NCI-H460 (cell line): ENCODE data around the gene ZNF138. TPM values are rescaled to one million over a fixed set of nuclear protein-coding genes. Genes with fewer than 3 reads are reported as not detected.
"Not testable (repeated sequence)": the region's sequence is repeated elsewhere in the genome, so short reads cannot be mapped to it uniquely, and the experiment has no call there.

Source experiments
- DNase-seq: peaks from one replicate; pipeline ENCODE4 v3.0.0-alpha.2; 2016; ENCODE audit warnings: low read depth; ENCODE audit errors: extremely low read depth
- total RNA-seq: library from RNA; depleted of rRNA; stranded (reverse); fragments of >200 nt; shearing (Covaris generic); gene quantifications from 2 replicates; pipeline ENCODE4 v1.2.3, GENCODE V29; 2014

ZNF138 gene
- total RNA-seq, 1 experiment from 2014 or later = 6.6 TPM

DNA sequence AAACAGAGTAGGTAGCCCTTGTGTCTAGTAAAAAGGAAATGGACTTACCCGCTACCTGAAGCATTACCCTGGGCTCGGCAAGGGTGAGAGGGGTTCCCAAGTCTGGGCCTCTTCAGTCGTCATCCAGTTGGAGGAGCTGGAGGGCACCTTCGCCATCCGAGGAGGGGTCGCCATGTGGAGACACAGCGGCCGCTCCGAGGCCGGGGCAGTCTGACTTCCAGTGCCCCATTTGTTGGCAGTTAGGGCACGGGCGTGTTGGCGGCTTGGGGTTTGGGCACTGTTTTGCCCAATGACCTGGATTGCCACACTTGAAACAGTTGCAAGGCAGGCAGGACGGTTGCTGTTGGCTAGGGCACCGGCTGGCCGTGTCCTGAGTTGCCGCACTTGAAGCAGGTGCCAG is 43.8 kb downstream of the ZNF138 start:
- not testable (repeated sequence) for DNase-seq

DNA sequence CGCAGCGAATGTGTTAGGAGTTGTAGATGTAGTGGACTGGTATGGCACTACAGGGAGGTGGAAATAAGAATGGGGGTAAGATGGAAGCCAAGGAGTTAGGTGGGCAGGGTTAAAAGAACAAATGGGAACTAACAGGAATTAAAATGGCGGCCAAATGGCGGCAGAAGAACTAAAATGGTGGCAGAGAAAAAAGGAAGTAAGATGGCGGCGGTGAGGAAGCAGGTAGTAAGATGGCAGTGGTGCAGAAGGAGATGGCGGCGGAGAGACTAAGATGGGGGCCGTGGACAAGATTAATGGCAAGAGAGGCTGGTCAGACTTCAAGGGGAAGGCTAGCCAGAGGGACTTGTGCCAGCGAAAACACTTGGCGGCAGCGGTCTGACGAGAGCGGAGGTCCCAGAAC is 44.5 kb downstream of the ZNF138 start:
- DNase-seq = no peak

DNA sequence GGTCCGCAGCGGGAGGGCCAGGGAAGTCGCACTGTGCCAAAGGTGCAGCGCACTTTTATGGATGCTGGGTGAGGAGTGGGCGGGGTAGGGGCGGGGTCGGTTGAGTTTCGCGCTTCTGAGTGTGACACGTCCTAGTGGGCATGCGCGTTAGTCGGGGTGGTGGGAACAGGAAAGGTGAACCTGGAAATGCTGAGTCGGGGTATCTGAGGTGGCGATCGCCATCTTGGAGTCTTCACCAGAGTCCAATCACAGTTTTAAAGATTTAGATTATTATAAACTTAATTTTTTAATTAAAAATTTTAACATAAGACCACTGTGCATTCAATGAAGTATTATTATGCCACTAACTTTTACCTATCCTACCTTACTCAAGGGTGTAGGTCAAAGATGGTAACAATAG is 45.7 kb downstream of the ZNF138 start:
- DNase-seq = no peak

DNA sequence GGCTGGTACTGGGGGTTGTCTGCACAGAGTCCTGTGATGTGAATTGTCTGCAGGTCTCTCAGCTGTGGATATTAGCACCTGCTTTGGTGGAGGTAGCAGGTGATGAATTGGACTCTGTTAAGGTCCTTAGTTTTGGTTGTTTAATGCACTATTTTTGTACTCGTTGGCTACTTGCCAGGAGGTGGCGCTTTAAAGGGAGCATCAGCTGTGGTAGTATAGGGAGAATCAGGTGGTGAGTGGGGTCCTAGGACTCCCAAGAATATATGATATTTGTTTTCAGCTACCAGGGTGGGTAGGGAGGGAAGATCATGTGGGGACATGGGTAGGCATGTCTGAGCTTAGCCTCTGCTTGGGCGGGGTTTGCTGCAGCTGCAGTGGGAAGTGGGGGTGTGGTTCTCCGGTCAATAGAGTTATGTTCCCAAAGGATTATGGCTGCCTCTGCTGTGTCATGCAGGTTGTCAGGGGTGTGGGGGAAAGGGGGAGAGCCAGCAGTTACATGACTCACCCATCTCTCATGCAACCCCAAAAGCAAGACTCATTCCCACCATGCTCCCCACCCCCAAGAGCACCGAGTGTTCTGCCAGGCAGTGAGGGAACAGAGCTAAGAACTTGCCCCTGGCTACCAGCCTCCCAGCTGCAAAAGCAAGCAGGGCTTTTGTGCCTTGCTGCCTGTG is 55.2 kb downstream of the ZNF138 start:
- DNase-seq = no peak

DNA sequence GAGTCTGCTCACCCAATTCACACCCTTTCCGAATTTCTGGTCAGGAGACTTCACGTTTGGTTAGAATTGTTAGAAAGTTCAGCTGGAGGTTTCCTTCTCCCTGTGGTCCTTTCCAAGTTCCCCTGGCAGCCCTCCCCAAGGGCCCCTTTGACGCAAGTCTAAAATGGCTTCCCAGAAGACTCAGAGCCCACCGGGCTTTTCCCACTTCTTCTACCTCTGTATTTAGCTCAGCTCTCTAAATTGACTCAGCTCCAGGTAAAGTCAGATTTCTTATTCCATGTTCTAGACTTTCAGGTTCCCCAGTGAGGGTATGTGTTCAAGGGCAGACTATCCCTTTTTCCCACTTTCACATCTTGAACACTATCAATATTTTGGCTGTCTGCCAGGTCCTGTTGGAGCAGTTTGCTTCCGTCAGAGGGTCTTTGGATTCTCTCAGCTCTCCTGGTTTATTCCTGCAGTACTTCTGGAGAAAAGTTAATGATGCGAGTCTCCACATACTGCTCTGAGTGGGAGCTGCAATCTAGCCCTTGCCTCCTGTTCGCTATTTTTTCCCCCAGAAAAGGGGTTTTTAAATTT is 55.8 kb downstream of the ZNF138 start:
- no peak for DNase-seq

DNA sequence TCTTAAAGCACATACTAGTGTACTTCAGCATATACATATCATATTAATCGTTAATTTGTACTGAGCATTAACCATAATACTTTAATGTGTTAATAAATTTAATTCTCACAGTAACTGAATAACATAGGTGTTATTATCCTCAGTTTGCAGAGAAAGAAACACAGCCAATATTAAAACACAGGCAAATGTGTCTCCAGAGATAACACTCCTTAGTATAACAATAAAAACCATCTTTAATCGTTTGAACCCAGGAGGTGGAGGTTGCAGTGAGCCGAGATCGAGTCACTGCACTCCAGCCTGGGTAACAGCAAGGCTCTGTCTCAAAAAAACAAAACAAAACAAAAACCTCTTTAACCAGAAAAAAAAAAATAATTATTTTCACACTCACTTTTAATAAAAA is 59.5 kb downstream of the ZNF138 start:
- DNase-seq = no peak

DNA sequence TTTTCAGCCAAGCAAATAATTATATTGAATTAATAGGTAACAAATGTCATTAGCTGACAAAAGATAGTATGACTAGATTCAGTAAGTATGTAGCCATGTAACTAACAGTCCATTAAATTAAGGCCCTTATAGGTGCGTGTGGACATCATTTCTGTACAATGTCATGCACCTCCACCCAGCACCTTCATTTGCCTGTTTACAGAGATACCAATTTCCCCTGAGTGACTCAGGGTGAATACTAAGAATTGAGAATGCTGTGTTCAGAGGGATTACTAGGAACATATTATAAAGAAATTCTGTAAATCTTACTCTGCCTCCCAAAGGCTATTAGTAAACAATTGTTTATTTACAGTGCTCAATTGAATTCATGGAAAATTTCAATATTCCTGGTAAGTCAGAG is 60.7 kb downstream of the ZNF138 start:
- DNase-seq = no peak

- no peak for DNase-seq
Measured at GRCh38 chr7:64863021-64863420, 68.8 kb downstream of the ZNF138 start.

- not testable (repeated sequence) for DNase-seq
Measured at GRCh38 chr7:64863530-64863929, 69.3 kb downstream of the ZNF138 start.

DNA sequence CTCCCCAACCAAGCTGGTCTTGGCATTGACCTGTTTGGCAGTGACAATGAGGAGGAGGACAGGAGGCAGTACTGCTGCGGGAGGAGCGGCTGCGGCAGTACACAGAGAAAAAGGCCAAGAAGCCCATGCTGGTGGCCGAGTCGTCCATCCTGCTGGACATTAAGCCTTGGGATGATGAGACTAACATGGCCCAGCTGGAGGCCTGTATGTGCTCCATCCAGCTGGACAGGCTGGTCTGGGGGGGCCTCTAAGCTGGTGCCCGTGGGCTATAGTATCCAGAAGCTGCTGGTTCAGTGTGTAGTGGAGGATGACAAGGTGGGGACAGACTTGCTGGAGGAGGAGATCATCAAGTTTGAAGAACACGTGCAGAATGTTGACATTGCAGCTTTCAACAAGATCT is 69.7 kb downstream of the ZNF138 start:
- no peak for DNase-seq

DNA sequence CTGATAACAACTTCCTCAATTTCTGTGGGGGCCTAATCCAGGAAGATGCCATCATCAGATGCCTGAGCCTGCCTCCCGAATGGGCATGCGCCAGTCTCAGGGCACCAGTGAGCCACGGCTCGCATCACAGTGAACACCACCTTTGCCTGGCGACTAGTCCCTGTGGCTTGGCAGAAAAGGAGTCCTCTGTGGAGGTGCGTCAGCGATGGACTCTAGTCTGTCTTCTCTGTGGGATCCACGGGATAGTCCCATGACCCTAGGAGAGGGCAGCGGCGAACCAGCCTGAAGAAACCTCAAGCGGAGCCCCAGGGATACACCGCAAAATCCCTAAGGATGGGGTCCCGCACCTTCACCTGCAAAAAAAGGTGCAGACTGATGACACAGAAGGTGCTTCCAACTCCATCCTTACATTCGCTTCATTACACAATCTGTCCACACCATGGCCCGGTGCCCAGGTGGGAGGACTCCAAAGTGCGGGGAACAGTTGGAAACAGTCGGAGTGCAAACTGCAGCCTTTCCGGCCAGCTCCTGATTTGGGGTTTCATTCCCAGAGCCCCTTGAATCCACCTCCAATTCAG is 73.7 kb downstream of the ZNF138 start:
- DNase-seq = no peak

DNA sequence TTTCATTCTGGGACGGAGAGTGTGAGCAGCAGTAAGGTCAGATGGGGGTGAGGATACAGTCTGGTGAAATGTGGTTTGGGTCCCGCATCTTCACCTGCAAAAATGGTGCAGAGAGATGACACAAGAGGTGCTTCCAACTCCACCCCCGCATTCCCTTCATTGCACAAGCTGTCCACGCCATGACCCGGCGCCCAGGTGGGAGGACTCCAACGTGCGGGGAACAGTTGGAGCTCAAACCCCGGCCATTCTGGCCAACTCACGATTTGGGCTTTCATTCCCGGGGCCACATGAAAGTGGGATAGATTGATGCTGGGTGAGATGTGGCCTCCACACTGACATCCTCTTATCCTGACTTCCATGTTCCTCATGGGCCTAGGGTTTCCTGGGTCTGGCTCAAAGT is 74.3 kb downstream of the ZNF138 start:
- DNase-seq = no peak

- DNase-seq = no peak
Measured at GRCh38 chr7:64869121-64869725, 75.0 kb downstream of the ZNF138 start.

GRCh38 chr7:64869912-64870562 is 75.8 kb downstream of the ZNF138 start:
- DNase-seq = no peak

DNA sequence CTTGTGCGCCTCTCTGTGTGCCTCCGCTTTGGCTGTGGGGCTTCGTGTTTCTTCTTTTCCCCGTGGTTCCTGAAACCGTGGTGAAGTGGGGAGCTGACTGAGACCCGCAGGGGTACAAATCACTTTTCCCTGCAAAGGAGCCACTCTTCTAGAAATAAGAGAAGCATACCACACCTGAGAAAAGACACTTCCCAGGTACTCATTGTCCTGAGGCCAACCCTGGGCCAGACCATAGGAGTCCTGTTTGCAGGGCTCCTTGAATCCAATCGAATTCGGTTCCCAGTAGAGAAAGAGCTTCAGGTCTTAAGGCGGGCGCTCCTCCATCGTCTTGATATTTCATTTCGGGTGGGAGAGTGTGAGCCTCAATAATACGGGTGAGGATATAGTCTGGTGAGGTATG is 76.4 kb downstream of the ZNF138 start:
- no peak for DNase-seq

DNA sequence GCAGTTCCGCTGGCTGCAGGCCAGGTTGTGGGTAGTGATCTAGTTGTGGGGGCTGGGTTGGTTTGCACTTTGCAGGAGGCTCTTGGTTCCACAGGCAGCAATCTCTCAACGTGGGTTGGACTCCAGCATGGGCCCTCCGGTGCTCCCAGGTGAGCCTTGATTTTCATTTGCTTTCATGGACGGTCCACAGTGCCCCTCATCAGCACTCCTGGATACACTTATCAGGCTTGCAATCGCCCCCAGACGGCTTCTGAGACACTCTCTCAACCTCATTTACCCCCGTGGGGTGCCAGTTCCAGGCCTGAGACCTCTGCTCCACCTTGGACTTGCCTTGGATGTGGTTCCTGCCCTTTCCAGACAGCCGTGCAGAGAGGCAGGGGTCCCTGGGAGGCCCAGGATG is 77.5 kb downstream of the ZNF138 start:
- DNase-seq = no peak

DNA sequence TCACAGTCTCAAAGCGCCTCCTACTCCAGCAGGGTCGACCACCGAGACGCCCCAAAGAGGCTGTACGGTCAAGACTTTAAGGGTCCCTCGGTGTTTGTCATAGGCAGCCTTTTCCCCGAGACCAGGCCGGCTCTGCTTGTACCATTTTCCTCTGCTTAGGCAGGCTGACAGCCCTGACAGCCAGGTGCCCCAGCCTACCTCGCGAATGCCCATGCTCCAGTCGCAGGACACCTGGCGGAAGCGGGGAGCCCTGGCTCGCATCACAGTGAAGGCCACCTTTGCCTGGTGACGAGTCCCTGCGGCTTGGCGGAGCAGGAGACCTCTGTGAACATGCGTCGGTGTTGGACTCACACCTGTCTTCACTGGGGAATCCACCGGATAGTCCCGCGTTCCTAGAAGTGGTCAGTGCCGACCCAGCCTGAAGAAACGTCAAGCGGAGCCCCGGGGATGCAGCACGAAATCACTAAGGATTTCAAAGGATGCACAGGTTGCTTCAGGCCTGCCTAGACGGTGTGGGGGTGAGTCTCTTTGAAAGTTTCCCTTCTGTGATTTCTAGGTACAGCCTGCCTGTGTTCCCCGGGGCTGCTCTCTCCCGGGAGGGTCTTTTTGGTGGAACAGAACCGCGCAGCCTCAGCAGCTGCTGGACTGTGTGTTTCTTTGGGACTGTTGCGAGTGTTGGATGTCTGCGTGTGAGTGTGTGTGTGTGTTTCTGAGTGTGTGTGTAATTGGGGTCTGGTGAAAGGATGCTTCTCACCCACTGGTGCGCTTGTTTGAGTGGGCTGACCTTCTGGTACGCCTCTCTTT is 78.3 kb downstream of the ZNF138 start:
- DNase-seq = no peak

DNA sequence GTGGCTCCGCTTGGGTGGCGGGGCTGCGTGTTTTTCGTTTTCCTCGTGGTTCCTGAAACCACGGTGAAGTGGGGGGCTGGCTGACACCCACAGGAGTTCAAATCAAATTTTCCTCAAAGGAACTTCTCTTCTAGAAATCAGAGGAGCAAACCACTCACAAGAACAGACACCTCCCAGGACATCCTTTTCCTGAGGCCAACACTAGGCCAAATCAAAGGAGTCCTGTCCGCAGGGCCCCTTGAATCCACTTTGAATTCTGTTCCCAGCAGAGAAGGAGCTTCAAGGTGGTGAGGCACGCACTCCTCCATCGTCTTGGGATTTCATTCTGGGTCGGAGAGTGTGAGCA is 78.9 kb downstream of the ZNF138 start:
- DNase-seq = no peak

DNA sequence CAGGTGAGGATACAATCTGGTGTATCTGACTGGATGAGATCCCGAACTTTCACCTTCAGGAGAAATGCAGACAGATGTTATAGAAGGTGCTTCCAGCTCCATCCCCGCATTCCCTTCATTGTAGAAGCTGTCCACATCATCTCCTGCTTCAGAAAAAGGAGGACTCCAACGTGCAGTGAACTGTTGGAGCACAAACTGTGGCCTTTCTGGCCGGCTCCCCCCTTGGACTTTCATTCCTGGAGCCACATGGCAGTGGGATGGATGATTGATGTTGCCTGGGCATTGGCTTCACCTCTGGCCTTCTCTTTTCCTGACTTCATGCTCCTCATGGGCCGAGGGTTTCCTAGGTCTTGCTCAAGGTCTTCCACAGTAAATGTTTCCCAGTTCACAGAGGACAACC is 79.3 kb downstream of the ZNF138 start:
- no peak for DNase-seq

- no peak for DNase-seq
Measured at GRCh38 chr7:64874114-64874513, 79.9 kb downstream of the ZNF138 start.
